Transverse colon (tissue), 4 donors: ENCODE data around the gene KCNG1.

Experiments used
- POLR2A ChIP-seq: fragments of 450-650 bp; IDR thresholded peaks from one replicate; pipeline ENCODE4 v1.6.1; 2016; ENCODE audit warnings: antibody characterized with exemption, mild to moderate bottlenecking, moderate library complexity
- POLR2AphosphoS5 ChIP-seq, 3 donors: sonication (generic); formaldehyde crosslinking; IDR thresholded peaks; one replicate each; pipeline ENCODE4 v1.6.1; 2016; ENCODE audit warnings: antibody characterized with exemption in 3 of 3
- TF ChIP-seq, protein P1 (sequence below), 5 experiments: fragments of 200-600 bp in 3 of 5; fragments of 450-650 bp in 2 of 5; sonication (generic) in 3 of 5; IDR thresholded peaks; 1 replicate in 2 of 5; 2 replicates in 3 of 5; pipeline ENCODE4 v1.5.1; 2016 to 2017; ENCODE audit warnings: antibody characterized with exemption in 5 of 5, inconsistent platforms in 3 of 5, mild to moderate bottlenecking in 2 of 5, moderate library complexity in 1 of 5

DNA sequence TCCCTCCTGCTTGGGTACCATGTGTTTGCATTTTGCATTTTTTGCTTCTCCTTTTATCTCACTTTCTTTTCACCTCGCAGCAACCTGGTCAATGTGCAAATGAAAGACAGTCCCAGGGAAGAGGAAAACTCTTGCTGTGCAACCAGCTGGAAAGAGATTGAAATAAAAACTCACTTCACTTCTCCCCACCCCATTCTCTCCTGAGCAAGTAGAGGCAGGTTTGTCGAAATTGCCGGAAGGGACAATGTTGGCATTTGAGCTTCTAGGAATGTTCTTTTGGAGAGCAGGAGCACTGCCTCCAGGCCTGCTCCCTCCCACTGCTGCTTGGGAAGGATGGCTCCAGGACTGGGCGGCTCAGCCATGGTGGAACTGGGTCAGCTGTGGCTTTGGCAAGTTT is 30.6 kb downstream of the KCNG1 start:
- TF ChIP-seq POLR2A (no peak), POLR2AphosphoS5 (IDR thresholded peaks at IDR 0.05) (no peak)
- TF ChIP-seq, protein P1, sequence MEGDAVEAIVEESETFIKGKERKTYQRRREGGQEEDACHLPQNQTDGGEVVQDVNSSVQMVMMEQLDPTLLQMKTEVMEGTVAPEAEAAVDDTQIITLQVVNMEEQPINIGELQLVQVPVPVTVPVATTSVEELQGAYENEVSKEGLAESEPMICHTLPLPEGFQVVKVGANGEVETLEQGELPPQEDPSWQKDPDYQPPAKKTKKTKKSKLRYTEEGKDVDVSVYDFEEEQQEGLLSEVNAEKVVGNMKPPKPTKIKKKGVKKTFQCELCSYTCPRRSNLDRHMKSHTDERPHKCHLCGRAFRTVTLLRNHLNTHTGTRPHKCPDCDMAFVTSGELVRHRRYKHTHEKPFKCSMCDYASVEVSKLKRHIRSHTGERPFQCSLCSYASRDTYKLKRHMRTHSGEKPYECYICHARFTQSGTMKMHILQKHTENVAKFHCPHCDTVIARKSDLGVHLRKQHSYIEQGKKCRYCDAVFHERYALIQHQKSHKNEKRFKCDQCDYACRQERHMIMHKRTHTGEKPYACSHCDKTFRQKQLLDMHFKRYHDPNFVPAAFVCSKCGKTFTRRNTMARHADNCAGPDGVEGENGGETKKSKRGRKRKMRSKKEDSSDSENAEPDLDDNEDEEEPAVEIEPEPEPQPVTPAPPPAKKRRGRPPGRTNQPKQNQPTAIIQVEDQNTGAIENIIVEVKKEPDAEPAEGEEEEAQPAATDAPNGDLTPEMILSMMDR (IDR thresholded peaks at IDR 0.05), result no peak
